GM21529 (cell line): ENCODE data around the gene B3GALT4.

ENCODE experiments used
- ATAC-seq: cut with Tn5 transposase; IDR thresholded peaks from one replicate; pipeline ENCODE4 v1.9.1; 2021; ENCODE audit not compliant: unreplicated experiment

Gene B3GALT4

GRCh38 chr6:33313709-33314514, 37.0 kb downstream of the B3GALT4 start, which contains the start of gene TAPBP:
TSS of gene TAPBP (minus strand) at chr6:33314078. CDS start at chr6:33314041, 37 bp downstream.
- peak; percentile 38 for ATAC-seq

- ATAC-seq: no peak
Observed at GRCh38 chr6:33314515-33314942, 37.6 kb downstream of the B3GALT4 start.

GRCh38 chr6:33314943-33315792, 38.2 kb downstream of the B3GALT4 start:
- no peak for ATAC-seq

GRCh38 chr6:33315793-33316602, 39.1 kb downstream of the B3GALT4 start:
- no peak for ATAC-seq

- no peak for ATAC-seq
Observed at GRCh38 chr6:33316603-33317418, 39.9 kb downstream of the B3GALT4 start.

GRCh38 chr6:33317419-33317668, 40.4 kb downstream of the B3GALT4 start:
- no peak for ATAC-seq

- peak; percentile 46 for ATAC-seq
Observed at GRCh38 chr6:33317669-33318425, 40.9 kb downstream of the B3GALT4 start, which contains the start of gene ZBTB22. TSS of gene ZBTB22 (minus strand) at chr6:33317744. CDS start at chr6:33316916, 828 bp downstream.

- no peak for ATAC-seq
Observed at GRCh38 chr6:33318426-33319073, 41.6 kb downstream of the B3GALT4 start.

GRCh38 chr6:33319939-33320314, 43.0 kb downstream of the B3GALT4 start:
- no peak for ATAC-seq

GRCh38 chr6:33320315-33321181, 43.6 kb downstream of the B3GALT4 start:
- ATAC-seq: no peak

- ATAC-seq: no peak
Observed at GRCh38 chr6:33321227-33321626, 44.3 kb downstream of the B3GALT4 start.

GRCh38 chr6:33323623-33323948, 46.7 kb downstream of the B3GALT4 start:
- peak; percentile 10 for ATAC-seq

- ATAC-seq: no peak
Observed at GRCh38 chr6:33324125-33324524, 47.2 kb downstream of the B3GALT4 start.
